Pancreas (tissue), 10 donors: Measurements from ENCODE around the gene GJB4. TPM values are rescaled to one million over a fixed set of nuclear protein-coding genes. Genes with fewer than 3 reads are reported as not detected.
"Not testable (repeated sequence)": the region's sequence is repeated elsewhere in the genome, so short reads cannot be mapped to it uniquely, and the experiment has no call there.

Experiments
- ATAC-seq, 4 donors: fragments of 200-7000 bp; cut with Tn5 transposase; one replicate each; pipeline versions ENCODE4 v1.8.0 to v1.9.1; 2020; ENCODE audit warnings: mild to moderate bottlenecking in 4 of 4, moderate library complexity in 4 of 4
- DNase-seq, 6 donors: peaks; one replicate each; pipeline ENCODE4 v3.0.0-alpha.2; 2020
- FAIRE-seq: peaks from 2 replicates; lab custom pipeline; 2012; peaks lifted over from hg19 to GRCh38; lab: Jason Lieb, UNC
- H3K27ac ChIP-seq, 4 donors: fragments of 200-600 bp; sonication (generic); 1 replicate in 3 of 4; 2 replicates in 1 of 4; pipeline versions ENCODE4 v1.5.0 to v1.8.0; 2020
- H3K27me3 ChIP-seq, 4 donors: fragments of 200-600 bp; one replicate each; pipeline ENCODE4 v1.8.0; 2021
- H3K36me3 ChIP-seq, 3 donors: fragments of 200-600 bp; sonication (generic) in 1 of 3; one replicate each; pipeline versions ENCODE4 v1.5.0 to v1.8.0; 2020 to 2021
- H3K4me1 ChIP-seq, 3 donors: fragments of 200-600 bp; one replicate each; pipeline ENCODE4 v1.8.0; 2021
- H3K4me3 ChIP-seq, 4 donors: fragments of 200-600 bp; sonication (generic) in 2 of 4; one replicate each; pipeline versions ENCODE4 v1.5.0 to v1.8.0; 2020 to 2021
- H3K9me3 ChIP-seq, 4 donors: fragments of 200-600 bp; one replicate each; pipeline ENCODE4 v1.8.0; 2021
- WGBS, 2 donors: extraction: QIAGEN DNeasy Blood & Tissue Kit; methylation state at CpG; one replicate each; pipeline ENCODE4 v1.1.7; 2013; 5-methylcytosine and 5-hydroxymethylcytosine counted together
- intact Hi-C, 3 donors: fragments of 100-400 bp; cut with DNase I; formaldehyde crosslinking; loops; one replicate each; pipeline versions ENCODE4 v1.11.1 to v1.14.2; 2022
- polyA plus RNA-seq, 2 donors: library from polyadenylated mRNA; stranded (reverse); fragments of 200-250 nt; gene quantifications; one replicate each; pipeline ENCODE4 v1.2.3, GENCODE V29; 2013
- total RNA-seq, 6 donors: library from RNA; stranded (reverse); fragmentation: NEBNext Ultra II Directional in 4 of 6; extraction: Animal tissue kit (Norgen Biotek cat#: 25700) in 4 of 6; gene quantifications; one replicate each; pipeline versions ENCODE4 v1.2.1 to v1.2.4, GENCODE V29; 2021 to 2023
- TF ChIP-seq, protein P1 (sequence below), 4 donors: fragments of 200-600 bp; sonication (generic) in 3 of 4; IDR thresholded peaks; one replicate each; pipeline versions ENCODE4 v1.5.0 to v1.8.0; 2021; ENCODE audit warnings: antibody characterized with exemption in 4 of 4
- donor health status: healthy with polysubstance abuse.
- donor health status: DM: no; HTN: no; CAD: no; lungs with moderate emphysema.
- donor health status: DM: no; HTN: no; CAD: no.
- donor health status: control.
- donor health status: control.
- donor health status: Bipolar disorder and iron deficiency.
- donor health status: DM: yes; HTN: yes; CAD: no.
- donor health status: DM: no; HTN: no; CAD: no.
- donor health status: DM: no; HTN: no; CAD: no.
- donor health status: DM: yes; HTN: yes; CAD: no.

Gene GJB4
- total and polyA plus RNA-seq, 8 donors: 0.12 TPM; not detected in 7

DNA sequence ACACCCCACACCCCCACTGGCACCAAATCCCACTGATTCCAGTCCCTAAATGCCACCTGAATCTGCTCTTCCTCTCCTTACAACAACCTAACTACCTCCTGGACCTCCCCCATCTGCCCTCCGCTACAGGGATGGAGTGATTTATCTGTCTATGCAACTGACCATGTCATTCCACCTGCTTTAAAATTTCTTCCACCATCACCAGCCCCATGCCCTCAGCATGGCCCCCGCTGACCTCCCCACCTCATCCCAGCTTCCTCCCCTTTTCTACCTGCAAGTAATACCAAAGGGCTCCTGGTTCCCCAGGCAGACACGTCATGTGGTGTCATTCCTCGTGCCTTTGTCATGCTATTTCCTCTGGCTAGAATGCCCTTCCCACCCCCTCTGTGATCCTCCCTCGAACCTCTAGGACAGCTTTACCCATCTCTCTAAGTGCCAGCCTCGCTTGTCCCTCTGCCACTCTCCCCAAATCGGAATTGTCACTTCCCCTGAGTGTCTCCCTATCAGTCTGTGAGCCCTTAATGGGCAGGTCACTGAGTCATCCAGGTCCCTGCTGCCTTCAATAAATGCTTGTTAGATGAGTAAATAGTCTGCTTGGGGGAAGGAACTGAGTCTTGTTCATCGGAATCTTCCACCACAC, 3.7 kb downstream of the GJB4 start:
- FAIRE-seq: no peak
- 46 to 60% methylated on average over 8 of the region's 8 CpGs for WGBS, 2 donors
- Histone ChIP-seq H3K4me3 (no peak overlapping the region), H3K27me3 (no peaks in the 10 kb centered on the region), H3K27ac (no peak overlapping the region), H3K4me1 (no peaks in the 10 kb centered on the region), H3K9me3 (no peaks in the 10 kb centered on the region), H3K36me3 (no peaks in the 10 kb centered on the region)
- TF ChIP-seq, protein P1, sequence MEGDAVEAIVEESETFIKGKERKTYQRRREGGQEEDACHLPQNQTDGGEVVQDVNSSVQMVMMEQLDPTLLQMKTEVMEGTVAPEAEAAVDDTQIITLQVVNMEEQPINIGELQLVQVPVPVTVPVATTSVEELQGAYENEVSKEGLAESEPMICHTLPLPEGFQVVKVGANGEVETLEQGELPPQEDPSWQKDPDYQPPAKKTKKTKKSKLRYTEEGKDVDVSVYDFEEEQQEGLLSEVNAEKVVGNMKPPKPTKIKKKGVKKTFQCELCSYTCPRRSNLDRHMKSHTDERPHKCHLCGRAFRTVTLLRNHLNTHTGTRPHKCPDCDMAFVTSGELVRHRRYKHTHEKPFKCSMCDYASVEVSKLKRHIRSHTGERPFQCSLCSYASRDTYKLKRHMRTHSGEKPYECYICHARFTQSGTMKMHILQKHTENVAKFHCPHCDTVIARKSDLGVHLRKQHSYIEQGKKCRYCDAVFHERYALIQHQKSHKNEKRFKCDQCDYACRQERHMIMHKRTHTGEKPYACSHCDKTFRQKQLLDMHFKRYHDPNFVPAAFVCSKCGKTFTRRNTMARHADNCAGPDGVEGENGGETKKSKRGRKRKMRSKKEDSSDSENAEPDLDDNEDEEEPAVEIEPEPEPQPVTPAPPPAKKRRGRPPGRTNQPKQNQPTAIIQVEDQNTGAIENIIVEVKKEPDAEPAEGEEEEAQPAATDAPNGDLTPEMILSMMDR (IDR thresholded peaks at IDR 0.05): no peak
- intact Hi-C loops: no loop called here
- peak in 1 of 4 donors; percentile 46 for ATAC-seq
- no peak for DNase-seq

DNA sequence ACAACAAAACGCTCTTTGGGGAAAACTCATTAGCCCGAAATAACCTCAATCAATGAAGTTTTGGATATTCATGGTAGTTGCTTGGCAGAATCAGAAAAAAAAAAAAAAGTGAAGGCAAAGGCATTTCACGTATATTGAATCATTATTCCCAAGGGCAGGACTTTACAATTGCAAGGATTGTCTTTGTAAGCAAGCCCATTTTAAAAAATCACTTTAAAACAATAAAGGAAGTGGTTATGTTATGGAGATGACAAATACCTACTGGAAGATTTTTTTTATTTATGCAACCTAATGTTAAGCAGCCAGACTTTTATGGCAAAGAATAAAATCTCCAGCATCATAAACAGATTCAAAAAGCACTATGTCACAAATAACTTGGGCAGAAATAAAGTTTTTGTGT, 9.3 kb downstream of the GJB4 start:
- TF ChIP-seq, protein P1 (IDR thresholded peaks at IDR 0.05): no peak
- FAIRE-seq (no peak), ATAC-seq (no peak), DNase-seq (no peak)
- no peaks in the 10 kb centered on the region for H3K27me3 ChIP-seq
- no peaks in the 10 kb centered on the region for H3K9me3 ChIP-seq
- intact Hi-C loops: no loop called here
- H3K4me3 ChIP-seq: no peak overlapping the region
- WGBS, 2 donors: 68 to 81% methylated on average over 3 of the region's 3 CpGs
- no peaks in the 10 kb centered on the region for H3K4me1 ChIP-seq
- no peak overlapping the region for H3K27ac ChIP-seq
- H3K36me3 ChIP-seq: no peaks in the 10 kb centered on the region

DNA sequence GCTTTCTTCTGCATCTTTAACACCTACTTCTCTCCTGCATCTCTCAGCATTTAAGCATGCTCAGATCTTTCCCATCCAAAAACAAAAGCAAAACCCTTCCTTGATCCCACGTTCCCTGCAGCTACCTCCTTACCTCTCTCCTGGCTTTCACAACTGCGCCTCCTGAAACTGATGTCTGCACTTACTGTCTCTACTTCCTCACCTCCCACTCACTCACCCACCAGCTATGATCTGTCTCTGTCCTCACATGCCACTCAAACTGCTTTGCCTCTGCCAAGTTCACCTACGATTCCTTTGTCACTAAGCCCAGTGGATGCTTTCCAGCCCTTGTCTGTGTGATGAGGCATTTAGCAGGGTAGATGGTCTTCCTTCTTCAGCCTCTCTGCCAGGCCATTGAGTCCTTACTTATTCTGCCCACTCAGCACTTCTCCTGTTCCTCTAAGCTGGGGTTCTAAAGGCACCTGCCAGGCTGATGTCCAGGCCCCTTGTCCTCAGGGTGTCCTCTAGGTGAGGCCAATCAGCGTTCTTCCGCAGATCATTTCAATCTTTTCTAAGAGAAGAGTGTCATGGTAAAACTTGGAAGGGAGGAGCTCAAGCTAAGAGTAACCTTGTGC, 11.5 kb downstream of the GJB4 start:
- no peak for FAIRE-seq

GRCh38 chr1:34771573-34772371, 12.2 kb downstream of the GJB4 start:
- ATAC-seq: no peak
- Histone ChIP-seq H3K4me1 (no peaks in the 10 kb centered on the region), H3K27ac (no peak overlapping the region), H3K4me3 (no peak overlapping the region), H3K36me3 (no peaks in the 10 kb centered on the region), H3K27me3 (no peaks in the 10 kb centered on the region), H3K9me3 (no peaks in the 10 kb centered on the region)
- FAIRE-seq: no peak
- intact Hi-C loops: no loop called here
- 85 to 94% methylated on average over 16 of the region's 16 CpGs for WGBS, 2 donors
- DNase-seq: no peak
- TF ChIP-seq, protein P1 (IDR thresholded peaks at IDR 0.05): no peak

More for the DNA sequence above, 11.5 kb downstream of the GJB4 start:
- Histone ChIP-seq H3K4me1 (no peaks in the 10 kb centered on the region), H3K27ac (no peak overlapping the region), H3K36me3 (no peaks in the 10 kb centered on the region), H3K9me3 (no peaks in the 10 kb centered on the region), H3K27me3 (no peaks in the 10 kb centered on the region), H3K4me3 (no peak overlapping the region)
- DNase-seq: no peak
- no peak for ATAC-seq
- TF ChIP-seq, protein P1 (IDR thresholded peaks at IDR 0.05): no peak
- intact Hi-C loops: no loop called here
- 80 to 92% methylated on average over 5 of the region's 5 CpGs for WGBS, 2 donors

- intact Hi-C loops, FAIRE-seq, H3K27ac ChIP-seq, H3K4me1 ChIP-seq, H3K4me3 ChIP-seq, DNase-seq, H3K9me3 ChIP-seq, ATAC-seq, H3K27me3 ChIP-seq, H3K36me3 ChIP-seq: not testable (repeated sequence)
- 78 to 94% methylated on average over 4 of the region's 4 CpGs for WGBS, 2 donors
Observed at GRCh38 chr1:34773114-34773513, 13.6 kb downstream of the GJB4 start.
